Measurements from ENCODE around the gene NCOA5.
"Not testable (repeated sequence)": the region's sequence is repeated elsewhere in the genome, so short reads cannot be mapped to it uniquely, and the experiment has no call there.

NCOA5 gene

GRCh38 chr20:46121184-46121930, 31.6 kb upstream of the NCOA5 start:
- H3K4me3 ChIP-seq (ENCODE audit: low read depth, low read length): no peak overlapping the region

GRCh38 chr20:46120136-46120535, 30.4 kb upstream of the NCOA5 start:
- H3K4me3 ChIP-seq (ENCODE audit: low read depth, low read length): no peak overlapping the region

- H3K4me3 ChIP-seq (ENCODE audit: low read depth, low read length): no peak overlapping the region
Measured at GRCh38 chr20:46119547-46119946, 29.8 kb upstream of the NCOA5 start.

- H3K4me3 ChIP-seq (ENCODE audit: low read depth, low read length): no peak overlapping the region
Measured at GRCh38 chr20:46119028-46119546, 29.3 kb upstream of the NCOA5 start.

GRCh38 chr20:46118481-46119020, 28.8 kb upstream of the NCOA5 start:
- H3K4me3 ChIP-seq (ENCODE audit: low read depth, low read length): peak overlapping the region; percentile 51

- H3K4me3 ChIP-seq (ENCODE audit: low read depth, low read length): peak within 1 kb of the TSS; percentile 51
Measured at GRCh38 chr20:46117704-46118467, 28.1 kb upstream of the NCOA5 start, which contains the start of gene CD40. CD40 (plus strand) TSS chr20:46118314; CDS start chr20:46118344, 30 bp downstream.

GRCh38 chr20:46114449-46114848, 24.7 kb upstream of the NCOA5 start:
- H3K4me3 ChIP-seq (ENCODE audit: low read depth, low read length): no peak overlapping the region

GRCh38 chr20:46113113-46113470, 23.3 kb upstream of the NCOA5 start:
- no peak overlapping the region for H3K4me3 ChIP-seq (ENCODE audit: low read depth, low read length)

GRCh38 chr20:46112430-46113112, 22.8 kb upstream of the NCOA5 start:
- no peak overlapping the region for H3K4me3 ChIP-seq (ENCODE audit: low read depth, low read length)

GRCh38 chr20:46111836-46112212, 22.1 kb upstream of the NCOA5 start:
- H3K4me3 ChIP-seq (ENCODE audit: low read depth, low read length): no peak overlapping the region

- H3K4me3 ChIP-seq (ENCODE audit: low read depth, low read length): no peak overlapping the region
Measured at GRCh38 chr20:46111028-46111835, 21.5 kb upstream of the NCOA5 start.

- no peak overlapping the region for H3K4me3 ChIP-seq (ENCODE audit: low read depth, low read length)
Measured at GRCh38 chr20:46108976-46109375, 19.2 kb upstream of the NCOA5 start.

- no peak overlapping the region for H3K4me3 ChIP-seq (ENCODE audit: low read depth, low read length)
Measured at GRCh38 chr20:46108435-46108841, 18.7 kb upstream of the NCOA5 start.

- no peak overlapping the region for H3K4me3 ChIP-seq (ENCODE audit: low read depth, low read length)
Measured at GRCh38 chr20:46107061-46107460, 17.3 kb upstream of the NCOA5 start.

GRCh38 chr20:46104262-46104661, 14.5 kb upstream of the NCOA5 start:
- no peak overlapping the region for H3K4me3 ChIP-seq (ENCODE audit: low read depth, low read length)

- H3K4me3 ChIP-seq (ENCODE audit: low read depth, low read length): no peak overlapping the region
Measured at GRCh38 chr20:46102940-46103339, 13.2 kb upstream of the NCOA5 start.

- H3K4me3 ChIP-seq (ENCODE audit: low read depth, low read length): no peak overlapping the region
Measured at GRCh38 chr20:46101957-46102356, 12.2 kb upstream of the NCOA5 start.

- no peak overlapping the region for H3K4me3 ChIP-seq (ENCODE audit: low read depth, low read length)
Measured at GRCh38 chr20:46100988-46101387, 11.2 kb upstream of the NCOA5 start.

GRCh38 chr20:46100444-46100843, 10.7 kb upstream of the NCOA5 start:
- not testable (repeated sequence) for H3K4me3 ChIP-seq (ENCODE audit: low read depth, low read length)

GRCh38 chr20:46099491-46100287, 9.9 kb upstream of the NCOA5 start:
- no peak overlapping the region for H3K4me3 ChIP-seq (ENCODE audit: low read depth, low read length)

Measured in iPS-11a (cell line).